Mammary epithelial cell (primary cell): ENCODE measurements around the gene KIF26B.

ENCODE experiments used
- EZH2 ChIP-seq: IDR thresholded peaks from 2 replicates; pipeline ENCODE4 v1.6.1; 2012; ENCODE audit warnings: low read length, inconsistent platforms, borderline replicate concordance
- TF ChIP-seq, protein P1 (sequence below), 2 donors: IDR thresholded peaks in 1 of 2; conservative IDR thresholded peaks in 1 of 2; 2 replicates each; pipeline ENCODE4 v1.5.1; 2011 to 2012; ENCODE audit warnings: inconsistent platforms in 2 of 2, low read length in 2 of 2, mild to moderate bottlenecking in 2 of 2, control low read depth in 1 of 2, low read depth in 1 of 2; ENCODE audit not compliant: insufficient read depth in 1 of 2; ENCODE audit errors: extremely low read depth in 1 of 2

GRCh38 chr1:245751726-245752470 lies 597.1 kb downstream of the KIF26B start:
- TF ChIP-seq, protein P1, sequence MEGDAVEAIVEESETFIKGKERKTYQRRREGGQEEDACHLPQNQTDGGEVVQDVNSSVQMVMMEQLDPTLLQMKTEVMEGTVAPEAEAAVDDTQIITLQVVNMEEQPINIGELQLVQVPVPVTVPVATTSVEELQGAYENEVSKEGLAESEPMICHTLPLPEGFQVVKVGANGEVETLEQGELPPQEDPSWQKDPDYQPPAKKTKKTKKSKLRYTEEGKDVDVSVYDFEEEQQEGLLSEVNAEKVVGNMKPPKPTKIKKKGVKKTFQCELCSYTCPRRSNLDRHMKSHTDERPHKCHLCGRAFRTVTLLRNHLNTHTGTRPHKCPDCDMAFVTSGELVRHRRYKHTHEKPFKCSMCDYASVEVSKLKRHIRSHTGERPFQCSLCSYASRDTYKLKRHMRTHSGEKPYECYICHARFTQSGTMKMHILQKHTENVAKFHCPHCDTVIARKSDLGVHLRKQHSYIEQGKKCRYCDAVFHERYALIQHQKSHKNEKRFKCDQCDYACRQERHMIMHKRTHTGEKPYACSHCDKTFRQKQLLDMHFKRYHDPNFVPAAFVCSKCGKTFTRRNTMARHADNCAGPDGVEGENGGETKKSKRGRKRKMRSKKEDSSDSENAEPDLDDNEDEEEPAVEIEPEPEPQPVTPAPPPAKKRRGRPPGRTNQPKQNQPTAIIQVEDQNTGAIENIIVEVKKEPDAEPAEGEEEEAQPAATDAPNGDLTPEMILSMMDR (conservative IDR thresholded peaks at IDR 0.05 in 1 of 2, IDR thresholded peaks at IDR 0.05 in 1 of 2; ENCODE audit: extremely low read depth in 1 of 2, insufficient read depth in 1 of 2, low read depth in 1 of 2, low read length in 2 of 2) = no peak
- no peak for TF ChIP-seq EZH2
